Heart right ventricle (tissue), 16 donors: ENCODE measurements around the gene ZXDC. TPM values are rescaled to one million over a fixed set of nuclear protein-coding genes. Genes with fewer than 3 reads are reported as not detected.

Experiments used
- ATAC-seq, 8 donors: fragments of 200-7000 bp; cut with Tn5 transposase; one replicate each; pipeline ENCODE4 v1.9.1; 2020; ENCODE audit warnings: mild to moderate bottlenecking in 8 of 8, moderate library complexity in 8 of 8, moderate number of reproducible peaks in 1 of 8
- DNase-seq, 2 donors: peaks; one replicate each; pipeline ENCODE4 v3.0.0-alpha.2; 2020
- H3K27ac ChIP-seq, 10 donors: fragments of 200-600 bp; sonication (generic) in 2 of 10; one replicate each; pipeline versions ENCODE4 v1.5.0 to v1.8.0; 2020 to 2022; ENCODE audit warnings: mild to moderate bottlenecking in 3 of 10
- H3K27me3 ChIP-seq, 7 donors: fragments of 200-600 bp; one replicate each; pipeline ENCODE4 v1.8.0; 2021 to 2022; ENCODE audit warnings: mild to moderate bottlenecking in 2 of 7
- H3K36me3 ChIP-seq, 9 donors: fragments of 200-600 bp; sonication (generic) in 1 of 9; one replicate each; pipeline versions ENCODE4 v1.5.0 to v1.8.0; 2020 to 2022; ENCODE audit warnings: mild to moderate bottlenecking in 2 of 9
- H3K4me1 ChIP-seq, 9 donors: fragments of 200-600 bp; sonication (generic) in 1 of 9; one replicate each; pipeline versions ENCODE4 v1.5.0 to v1.8.0; 2020 to 2022; ENCODE audit warnings: mild to moderate bottlenecking in 4 of 9
- H3K4me3 ChIP-seq, 10 donors: fragments of 200-600 bp; sonication (generic) in 2 of 10; one replicate each; pipeline versions ENCODE4 v1.5.0 to v1.8.0; 2020 to 2022; ENCODE audit warnings: mild to moderate bottlenecking in 7 of 10, moderate library complexity in 2 of 10
- H3K9me3 ChIP-seq, 11 donors: fragments of 200-600 bp in 10 of 11; sonication (generic) in 2 of 11; one replicate each; pipeline versions ENCODE4 v1.5.0 to v1.8.0; 2013 to 2022; ENCODE audit warnings: mild to moderate bottlenecking in 2 of 11, control low read depth in 1 of 11, moderate library complexity in 1 of 11
- CTCF ChIP-seq, 9 donors: fragments of 200-600 bp; sonication (generic) in 2 of 9; IDR thresholded peaks; one replicate each; pipeline versions ENCODE4 v1.5.0 to v1.8.0; 2021 to 2022; ENCODE audit warnings: antibody characterized with exemption in 9 of 9, mild to moderate bottlenecking in 5 of 9, moderate library complexity in 1 of 9
- WGBS, 2 donors: extraction: QIAGEN DNeasy Blood & Tissue Kit; methylation state at CpG; one replicate each; pipeline ENCODE4 v1.1.7; 2013; ENCODE audit warnings: inconsistent platforms in 1 of 2; 5-methylcytosine and 5-hydroxymethylcytosine counted together
- intact Hi-C, 10 donors: fragments of 100-400 bp; cut with DNase I; formaldehyde crosslinking; loops; one replicate each; pipeline versions ENCODE4 v1.11.1 to v1.14.2; 2022
- polyA plus RNA-seq, 2 donors: library from polyadenylated mRNA; stranded (reverse); fragments of 200-250 nt; gene quantifications; one replicate each; pipeline ENCODE4 v1.2.3, GENCODE V29; 2013
- total RNA-seq, 10 donors: library from RNA; stranded (reverse); fragmentation: NEBNext Ultra II Directional in 3 of 10; extraction: Animal tissue kit (Norgen Biotek cat#: 25700) in 3 of 10; gene quantifications; one replicate each; pipeline versions ENCODE4 v1.2.1 to v1.2.4, GENCODE V29; 2021 to 2023
- donor health status: Arrhythmogenic right ventricular cardiomyopathy.
- donor health status: ischemic (EF 13 %, LVEDD 7.1; RV severe dilation, severe dysfunction).
- donor health status: healthy with polysubstance abuse.
- donor health status: DM: no; HTN: yes; CAD: no.
- donor health status: DM: no; HTN: no; CAD: no.
- donor health status: ischemic (EF 25% LVEDD 6.9; RV normal size, moderate dysfunction).
- donor health status: ischemic (EF 25% LVEDD 5.7; RV mildly dilated, moderate dysfunction).
- donor health status: healthy.
- donor health status: DM: yes; HTN: yes; CAD: no.
- donor health status: Ischemic cardiomyopathy.
- donor health status: ischemic (EF 35%, LVEDD 5.7; RV mildly dilated, moderate dysfunction).
- donor health status: nonischemic (EF 11% LVEDD 7.7; RV severe dilation, severe dysfunction).
- donor health status: DM: yes; HTN: yes; CAD: no.
- donor health status: PGD.
- donor health status: ischemic (EF 29% LVEDD 5.4; RV normal size, mild dysfunction).
- donor health status: nonischemic (EF 23%, LVEDD 6.1; RV moderate dilation, normal function).

ZXDC gene
- total and polyA plus RNA-seq, 12 donors: 6.6 to 25.4 (median 19.4) TPM

- H3K36me3 ChIP-seq: no peaks in the 10 kb centered on the region
- peak in 1 of 9 donors; percentile 10 for TF ChIP-seq CTCF (IDR thresholded peaks at IDR 0.05)
- peaks cover 0 to 24% (median 16%) of the 10 kb centered on the region in 7 donors for H3K27me3 ChIP-seq
- 7 to 9% methylated on average over 46 to 56 of the region's 56 CpGs for WGBS, 2 donors
- peak in 1 of 2 donors; percentile 43 for DNase-seq
- H3K9me3 ChIP-seq: no peaks in the 10 kb centered on the region
- peak within 1 kb of the TSS; percentile 14 to 59 (median 48) for H3K4me3 ChIP-seq
- H3K27ac ChIP-seq: peak within 1 kb of the TSS in 2 of 10 donors; percentile 15 to 80
- intact Hi-C loops: loop anchor here in 7 of 10 donors (5.0 to 10.0 kb wide), 5 partner anchors 43 to 1023 kb away; no protein-coding TSS in a partner anchor
- ATAC-seq: peak; percentile 41 to 82 (median 64)
- peaks cover 0 to 28% (median 9%) of the 10 kb centered on the region in 9 donors for H3K4me1 ChIP-seq
Measured at GRCh38 chr3:126523745-126524428, 48.2 kb upstream of the ZXDC start, which contains the start of gene CHST13. TSS of gene CHST13 (plus strand) at chr3:126524155. CDS start at chr3:126524333, 178 bp downstream.

GRCh38 chr3:126522363-126522788 lies 46.7 kb upstream of the ZXDC start:
- TF ChIP-seq CTCF (IDR thresholded peaks at IDR 0.05): peak; percentile 78 to 96 (median 90)
- no peak overlapping the region for H3K27ac ChIP-seq
- intact Hi-C loops: loop anchor here in 7 of 10 donors (5.0 to 10.0 kb wide), 5 partner anchors 45 to 1025 kb away; no protein-coding TSS in a partner anchor

GRCh38 chr3:126521122-126521891 lies 45.6 kb upstream of the ZXDC start:
- ATAC-seq: no peak
- Histone ChIP-seq H3K27ac (no peak overlapping the region), H3K27me3 (peaks cover 0 to 24% (median 16%) of the 10 kb centered on the region in 7 donors), H3K4me3 (no peak overlapping the region), H3K36me3 (no peaks in the 10 kb centered on the region), H3K4me1 (peaks cover 0 to 13% (median 6%) of the 10 kb centered on the region in 9 donors), H3K9me3 (no peaks in the 10 kb centered on the region)
- TF ChIP-seq CTCF (IDR thresholded peaks at IDR 0.05): no peak
- intact Hi-C loops: loop anchor here in 7 of 10 donors (5.0 to 10.0 kb wide), 5 partner anchors 46 to 1026 kb away; no protein-coding TSS in a partner anchor
- WGBS, 2 donors: 73 to 82% methylated on average over 11 of the region's 11 CpGs
- no peak for DNase-seq

More at GRCh38 chr3:126522363-126522788, 46.7 kb upstream of the ZXDC start:
- H3K36me3 ChIP-seq: no peaks in the 10 kb centered on the region
- DNase-seq: peak in 1 of 2 donors; percentile 39
- peaks cover 0 to 13% (median 6%) of the 10 kb centered on the region in 9 donors for H3K4me1 ChIP-seq
- no peaks in the 10 kb centered on the region for H3K9me3 ChIP-seq
- WGBS, 2 donors: 1 to 2% methylated on average over 6 of the region's 6 CpGs
- peak in 5 of 8 donors; percentile 6 to 60 (median 47) for ATAC-seq
- peaks cover 0 to 24% (median 16%) of the 10 kb centered on the region in 7 donors for H3K27me3 ChIP-seq
- H3K4me3 ChIP-seq: no peak overlapping the region
